Stimulated activated CD8-positive, alpha-beta memory T cell treated with anti-CD3 and anti-CD28 coated beads, Interleukin-12 subunit alpha, Interleukin-12 subunit beta, amount 100 ng/mL, for 1 hour (primary cell): Measurements from ENCODE around the gene CKS1B.

Experiments
- DNase-seq: peaks from one replicate; pipeline ENCODE4 v3.0.0-alpha.2; 2020; ENCODE audit warnings: low read depth

CKS1B gene

DNA sequence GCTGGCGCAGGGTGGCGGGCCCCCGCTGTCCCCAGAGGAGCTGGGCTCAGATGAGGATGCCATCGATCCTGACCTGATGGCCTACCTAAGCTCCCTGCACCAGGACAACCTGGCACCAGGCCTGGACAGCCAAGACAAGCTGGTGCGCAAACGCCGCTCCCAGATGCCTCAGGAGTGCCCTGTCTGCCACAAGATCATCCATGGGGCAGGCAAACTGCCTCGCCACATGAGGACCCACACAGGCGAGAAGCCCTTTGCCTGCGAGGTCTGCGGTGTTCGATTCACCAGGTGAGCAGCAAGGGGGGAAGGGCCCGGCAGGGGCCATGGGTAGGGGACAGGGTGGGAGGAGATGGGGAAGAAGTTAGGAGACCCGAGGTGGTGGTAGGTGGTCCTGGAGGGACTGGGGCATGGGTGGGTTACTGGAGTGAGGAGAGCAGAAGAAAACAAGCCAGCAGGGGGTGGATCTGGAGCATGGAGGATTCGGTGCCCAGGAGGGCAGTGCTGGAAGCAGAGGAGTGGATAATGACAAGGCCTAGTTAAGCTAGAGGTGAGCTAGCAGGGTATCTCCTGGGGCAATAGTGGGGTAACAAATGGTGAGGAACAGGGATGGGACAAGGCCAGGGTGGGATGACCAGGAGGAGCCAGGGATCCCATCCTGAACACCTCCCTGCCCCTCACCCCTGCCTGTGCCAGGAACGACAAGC, 41.2 kb downstream of the CKS1B start:
- DNase-seq = no peak

DNA sequence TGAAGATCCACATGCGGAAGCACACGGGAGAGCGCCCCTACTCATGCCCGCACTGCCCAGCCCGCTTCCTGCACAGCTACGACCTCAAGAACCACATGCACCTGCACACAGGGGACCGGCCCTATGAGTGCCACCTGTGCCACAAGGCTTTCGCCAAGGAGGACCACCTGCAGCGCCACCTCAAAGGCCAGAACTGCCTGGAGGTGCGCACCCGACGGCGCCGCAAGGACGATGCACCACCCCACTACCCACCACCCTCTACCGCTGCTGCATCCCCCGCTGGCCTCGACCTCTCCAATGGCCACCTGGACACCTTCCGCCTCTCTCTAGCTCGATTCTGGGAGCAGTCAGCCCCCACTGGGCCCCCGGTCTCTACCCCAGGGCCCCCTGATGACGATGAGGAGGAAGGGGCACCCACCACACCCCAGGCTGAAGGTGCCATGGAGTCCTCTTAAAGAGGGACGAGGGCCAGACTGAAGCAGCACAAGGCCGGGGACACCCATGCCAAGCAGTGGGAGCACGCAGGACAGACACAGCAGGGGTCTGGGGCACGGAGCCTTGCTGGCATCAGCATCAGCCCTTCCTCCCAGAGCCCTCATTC, 41.9 kb downstream of the CKS1B start:
- no peak for DNase-seq

DNA sequence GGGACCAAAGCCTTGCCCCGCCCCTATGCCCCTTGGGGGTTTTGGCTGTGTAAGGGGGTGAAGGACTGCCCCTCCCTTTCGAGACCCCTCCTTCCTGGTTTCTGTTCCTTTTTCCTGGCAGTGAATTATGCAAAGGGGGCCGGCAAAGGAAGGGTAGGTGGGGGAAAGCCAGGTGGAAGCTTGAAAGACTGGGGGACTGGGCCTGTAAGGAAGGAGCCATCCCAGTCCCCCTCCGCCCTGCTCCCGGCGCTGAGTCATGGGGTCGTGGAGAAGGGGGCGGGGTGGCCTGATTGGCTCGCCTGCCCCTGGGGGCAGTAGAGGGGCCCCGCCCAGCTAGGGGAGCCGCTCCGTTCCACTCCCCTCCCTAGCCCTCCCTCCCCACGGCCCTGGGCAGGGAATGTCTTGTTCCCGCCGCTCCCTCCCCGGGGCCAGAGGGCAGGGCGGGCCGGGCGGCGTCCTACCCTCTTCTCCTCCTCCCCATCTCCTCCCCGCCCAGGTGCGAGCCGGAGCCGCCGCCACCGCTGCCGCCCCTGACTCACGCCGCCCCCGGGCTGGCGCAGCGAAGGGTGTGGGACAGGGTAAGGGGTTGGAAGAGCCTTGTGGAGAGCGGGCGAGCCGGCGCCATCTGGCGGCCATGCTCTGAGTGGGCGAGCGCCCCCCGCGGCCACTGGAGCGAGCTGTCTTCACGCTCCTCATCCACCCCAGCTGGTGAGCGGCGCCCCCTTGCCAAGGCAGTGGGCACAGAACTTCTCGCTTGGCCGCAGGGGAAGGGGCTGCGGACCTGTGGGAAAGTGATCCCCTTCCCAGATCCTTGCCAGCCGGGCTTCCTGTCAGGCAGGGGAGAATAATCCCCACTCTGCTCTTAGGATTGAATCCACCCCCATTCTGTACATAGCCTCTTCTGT, 42.8 kb downstream of the CKS1B start:
- peak; percentile 79 for DNase-seq

DNA sequence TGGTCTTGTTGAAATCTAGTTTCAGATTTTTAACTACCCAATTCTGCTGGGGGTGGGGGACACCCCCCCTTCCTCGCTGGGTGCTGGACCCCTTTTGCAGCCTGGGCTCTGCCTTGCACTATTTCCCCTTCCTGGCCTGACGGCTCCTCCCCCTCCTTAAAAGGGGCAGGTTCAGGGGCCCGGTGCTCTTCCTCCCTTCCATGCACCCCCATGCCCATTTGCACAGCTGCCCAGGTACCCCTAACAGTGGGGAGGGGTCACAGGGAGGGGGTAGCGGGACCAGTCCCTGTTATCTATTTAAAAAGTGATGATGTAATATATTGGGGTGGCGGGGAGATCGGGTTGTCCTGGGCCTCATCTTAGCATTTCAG, 43.5 kb downstream of the CKS1B start:
- no peak for DNase-seq

DNA sequence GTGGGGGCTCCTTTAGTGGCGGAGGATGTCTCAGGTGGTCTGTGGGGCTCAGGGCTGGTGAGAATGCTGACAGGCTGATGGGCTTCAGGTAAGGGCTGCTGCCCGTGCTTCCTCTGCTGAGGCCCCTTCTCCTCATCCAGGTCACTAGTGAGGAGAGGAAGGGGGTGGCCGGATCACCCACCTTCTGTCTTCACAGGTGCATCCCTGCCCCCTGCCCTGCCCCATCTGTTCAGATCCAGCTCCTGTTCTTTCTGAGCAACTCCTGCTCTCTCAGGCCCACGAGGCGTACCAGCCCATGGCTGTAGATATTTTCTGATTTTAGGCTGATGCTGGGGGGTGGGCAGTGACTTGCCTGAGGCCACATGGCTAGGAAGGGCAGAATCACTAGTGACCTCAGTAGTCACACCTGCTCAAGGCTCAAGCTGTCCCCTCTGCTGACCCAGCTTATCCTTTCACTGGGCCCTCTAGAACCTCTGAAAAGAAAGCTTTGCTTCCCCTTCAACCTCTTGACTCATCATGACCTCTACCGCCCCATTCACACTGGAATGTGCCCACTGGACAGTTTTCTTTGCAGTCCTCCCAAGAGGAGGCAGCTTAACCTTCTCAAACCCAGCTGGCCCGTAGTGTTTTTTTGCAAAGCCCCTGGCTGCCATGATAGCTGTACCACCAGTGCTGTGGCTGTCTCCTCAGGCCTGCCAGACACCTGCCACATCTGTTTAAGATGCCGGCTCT, 44.3 kb downstream of the CKS1B start:
- DNase-seq = no peak

DNA sequence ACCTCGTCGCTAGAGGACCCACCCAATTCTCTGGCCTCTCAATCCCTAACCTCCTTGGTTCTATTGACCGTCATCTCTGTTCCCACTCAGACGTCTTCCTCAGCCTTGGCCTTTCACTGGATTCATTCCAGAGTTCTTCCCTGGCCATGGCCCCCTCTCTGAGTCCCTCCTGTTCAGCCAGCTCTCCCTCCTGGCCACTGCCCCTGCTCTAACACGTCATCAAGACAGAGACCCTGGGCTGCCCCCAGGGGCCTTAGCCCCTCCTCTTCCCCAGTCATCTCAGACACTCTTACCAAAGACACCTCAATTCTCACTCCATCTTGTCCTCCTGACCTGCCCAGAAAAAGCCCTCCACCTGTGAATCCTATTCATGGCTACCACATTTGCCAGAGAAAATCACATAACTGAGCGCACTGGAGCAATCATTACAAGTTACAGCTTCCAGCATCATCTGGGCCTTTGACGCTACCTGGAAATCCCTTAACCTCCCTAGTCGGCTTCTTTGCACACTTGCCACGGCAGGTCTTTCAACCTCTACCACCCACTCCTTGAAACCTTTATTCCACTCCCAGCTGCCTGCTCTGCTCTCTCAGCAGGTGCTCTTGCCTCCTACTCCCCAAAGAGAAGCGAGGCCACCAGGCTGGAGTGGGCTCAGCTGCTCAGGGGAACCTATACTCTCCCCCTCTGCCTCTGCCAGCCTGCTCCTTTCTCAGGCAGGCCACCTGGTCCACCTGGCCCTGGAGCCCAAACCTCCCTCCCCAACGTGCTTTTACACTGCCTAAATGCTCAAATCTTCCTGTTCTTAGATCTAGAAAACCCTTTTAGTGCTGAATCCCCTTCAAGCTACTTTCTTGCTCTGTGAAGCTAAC, 45.1 kb downstream of the CKS1B start:
- no peak for DNase-seq

DNA sequence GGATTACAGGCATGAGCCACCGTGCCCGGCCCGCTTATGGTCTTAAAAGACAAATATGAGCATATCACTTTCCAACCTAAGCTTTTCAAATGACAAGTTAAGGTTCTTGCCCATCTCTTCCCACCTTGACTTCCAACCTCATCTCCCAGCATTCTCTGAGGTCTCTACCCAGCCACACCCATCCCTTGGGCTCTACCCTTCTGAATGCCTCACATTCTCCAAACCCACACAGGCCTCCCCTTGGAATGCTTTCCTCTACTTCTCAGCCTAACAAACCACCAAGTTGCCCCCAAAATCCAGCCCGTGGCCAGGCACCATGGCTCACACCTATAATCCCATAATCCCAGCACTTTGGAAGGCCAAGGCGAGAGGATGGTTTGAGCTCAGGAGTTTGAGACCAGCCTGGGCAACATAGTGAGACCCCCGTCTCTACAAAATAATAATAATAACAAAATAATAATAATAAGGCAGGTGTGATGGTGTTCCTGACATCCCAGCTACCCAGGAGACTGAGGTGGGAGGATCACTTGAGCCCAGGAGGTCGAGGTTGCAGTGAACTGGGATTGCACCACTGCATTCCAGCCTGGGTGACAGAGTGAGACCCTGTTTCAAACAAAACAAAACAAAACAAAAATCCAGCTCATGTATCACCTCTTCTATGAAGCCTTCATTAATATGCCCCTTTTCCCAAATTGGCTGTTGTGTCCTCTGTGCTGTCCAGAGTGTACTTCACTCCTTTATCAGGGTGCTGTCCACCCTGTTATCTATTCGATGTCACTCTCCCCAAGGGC, 47.9 kb downstream of the CKS1B start:
- no peak for DNase-seq

DNA sequence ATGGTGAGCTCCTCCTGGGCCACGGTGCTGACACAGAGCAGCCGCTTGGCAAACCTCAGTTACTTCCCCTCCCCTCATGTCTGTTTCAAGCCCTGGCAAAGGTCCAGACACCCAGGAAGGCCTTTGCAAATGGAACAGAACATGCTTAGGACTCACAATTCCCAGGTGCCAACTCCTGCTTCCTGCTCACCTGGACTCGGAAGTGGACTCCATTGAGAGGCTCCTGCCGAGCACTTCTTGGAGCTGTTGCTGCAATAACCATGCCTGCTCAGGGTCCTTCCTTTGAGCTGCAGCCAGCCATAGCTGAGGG, 48.4 kb downstream of the CKS1B start:
- DNase-seq = no peak

DNA sequence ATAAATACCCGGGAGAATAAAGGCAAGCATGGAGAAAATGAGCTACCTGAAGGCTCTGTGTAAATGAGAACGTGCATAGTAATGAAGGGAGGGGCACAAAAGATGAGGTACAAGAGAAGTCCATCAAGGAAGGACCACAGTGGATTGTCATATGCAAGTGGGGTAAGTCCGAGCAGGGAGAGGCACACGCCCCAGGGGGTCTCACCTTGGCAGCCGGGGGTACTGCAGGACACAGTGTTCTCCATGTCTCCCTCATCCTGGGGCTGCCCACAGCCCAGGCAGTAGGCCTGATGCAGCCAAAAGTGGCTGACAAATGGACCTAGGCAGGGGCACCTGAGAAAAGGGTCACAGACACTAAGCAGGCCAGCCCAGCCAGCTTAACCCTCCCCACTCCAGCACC, 49.1 kb downstream of the CKS1B start:
- no peak for DNase-seq

DNA sequence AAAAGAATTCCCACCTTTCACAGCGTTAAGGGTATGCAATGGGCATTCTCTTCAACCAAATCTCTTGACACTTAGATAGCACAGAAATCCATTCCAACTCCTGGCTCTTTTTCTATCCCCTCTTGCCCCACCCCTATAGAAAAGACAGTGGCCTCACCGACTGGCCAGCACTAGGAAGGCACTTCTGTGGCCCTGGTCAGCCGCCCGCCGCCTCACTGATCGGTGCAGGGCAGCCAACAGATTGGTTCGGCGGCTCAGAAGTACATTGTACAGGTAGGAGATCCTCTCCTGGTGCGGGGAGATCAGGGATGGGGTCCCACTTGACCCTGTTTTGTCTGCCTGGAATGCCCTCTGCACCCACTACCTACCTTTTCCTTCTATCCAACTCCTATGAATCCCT, 49.8 kb downstream of the CKS1B start:
- no peak for DNase-seq

DNA sequence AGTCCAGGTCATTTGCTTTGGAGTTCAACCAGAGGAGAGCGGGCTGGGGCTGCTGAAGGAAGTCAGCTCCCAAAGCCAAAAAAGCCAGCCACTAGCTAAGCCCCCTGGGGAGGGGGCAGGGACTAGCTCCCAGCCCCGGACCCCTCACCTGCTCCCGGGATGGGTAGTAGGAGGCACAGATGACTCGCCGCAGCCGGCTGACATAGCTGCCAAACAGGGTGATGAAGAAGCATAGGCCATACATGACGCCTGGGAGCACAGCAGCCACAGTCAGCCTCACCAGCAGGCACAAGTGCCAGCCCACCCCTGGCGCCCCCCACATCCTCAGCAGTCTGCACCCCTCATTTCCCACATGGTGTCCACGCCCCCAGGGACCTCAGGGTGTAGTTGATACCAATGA, 51.7 kb downstream of the CKS1B start:
- DNase-seq = no peak

DNA sequence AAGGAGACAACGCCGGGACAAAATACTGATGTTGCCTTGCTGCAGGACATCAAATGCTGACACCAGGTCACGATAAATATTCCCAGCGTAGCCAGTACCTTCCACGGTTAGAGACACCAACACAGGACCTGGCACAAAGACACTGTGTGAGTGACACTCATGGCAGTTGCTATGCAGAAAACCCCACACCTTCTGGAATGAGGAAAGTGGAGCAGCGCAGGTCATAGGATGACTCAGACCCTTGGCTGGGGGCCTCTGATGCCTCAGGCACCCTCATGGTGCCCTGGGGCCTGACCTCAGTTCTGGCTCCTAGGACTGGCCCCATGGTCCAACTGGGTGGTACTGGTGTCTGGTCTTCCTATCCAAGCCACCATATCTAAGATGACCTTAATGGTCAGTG, 52.1 kb downstream of the CKS1B start:
- no peak for DNase-seq
